HepG2 (cell line): Measurements from ENCODE around the gene DNAH8.

Source experiments
- ARID2 ChIP-seq: sonication (generic); formaldehyde crosslinking; IDR thresholded peaks from 2 replicates; pipeline ENCODE4 v1.8.1; 2022; ENCODE audit warnings: mild to moderate bottlenecking, missing genetic modification reagents, borderline replicate concordance
- ELF4 ChIP-seq: sonication (generic); formaldehyde crosslinking; IDR thresholded peaks from 2 replicates; pipeline ENCODE4 v1.5.0; 2020; ENCODE audit warnings: missing genetic modification reagents, mild to moderate bottlenecking, moderate library complexity, borderline replicate concordance
- HCFC1 ChIP-seq: fragments of 150-350 bp; IDR thresholded peaks from 2 replicates; pipeline ENCODE4 v1.6.1; 2014; ENCODE audit warnings: low read depth, low read length
- HDAC6 ChIP-seq: fragments of 200-600 bp; sonication (generic); IDR thresholded peaks from 2 replicates; pipeline ENCODE4 v1.7.0; 2017; ENCODE audit warnings: mild to moderate bottlenecking, antibody characterized with exemption, low read length, low read depth
- KDM2A ChIP-seq: sonication (generic); formaldehyde crosslinking; IDR thresholded peaks from 2 replicates; pipeline ENCODE4 v1.4.0; 2020; ENCODE audit warnings: low read depth, missing genetic modification reagents, borderline replicate concordance
- NCOA2 ChIP-seq: sonication (generic); formaldehyde crosslinking; IDR thresholded peaks from 2 replicates; pipeline ENCODE4 v1.8.0; 2022; ENCODE audit warnings: inconsistent platforms
- RFX5 ChIP-seq: IDR thresholded peaks from 2 replicates; pipeline ENCODE4 v1.6.1; 2011; ENCODE audit warnings: low read depth, low read length, improper control_type of control experiment
- SMC3 ChIP-seq: IDR thresholded peaks from 2 replicates; pipeline ENCODE4 v1.6.1; 2011; ENCODE audit warnings: low read length, improper control_type of control experiment
- ZNF121 ChIP-seq: sonication (generic); formaldehyde crosslinking; IDR thresholded peaks from 2 replicates; pipeline ENCODE4 v1.5.0; 2020; ENCODE audit warnings: mild to moderate bottlenecking, missing genetic modification reagents
- ZNF639 ChIP-seq: conservative IDR thresholded peaks from 2 replicates; pipeline ENCODE4 v1.6.1; 2018; ENCODE audit warnings: missing genetic modification reagents

- TF ChIP-seq HDAC6 (no peak), KDM2A (CRISPR knock-in tag) (no peak), ARID2 (CRISPR knock-in tag) (no peak), ZNF121 (CRISPR knock-in tag) (no peak), ZNF639 (CRISPR knock-in tag) (no peak), ELF4 (CRISPR knock-in tag) (no peak), RFX5 (no peak), SMC3 (no peak), NCOA2 (CRISPR knock-in tag) (no peak), HCFC1 (no peak)
Observed at GRCh38 chr6:38806271-38806670, 91.2 kb downstream of the DNAH8 start.
